ENCODE measurements around the gene SLC16A7.

The SLC16A7 gene

DNA sequence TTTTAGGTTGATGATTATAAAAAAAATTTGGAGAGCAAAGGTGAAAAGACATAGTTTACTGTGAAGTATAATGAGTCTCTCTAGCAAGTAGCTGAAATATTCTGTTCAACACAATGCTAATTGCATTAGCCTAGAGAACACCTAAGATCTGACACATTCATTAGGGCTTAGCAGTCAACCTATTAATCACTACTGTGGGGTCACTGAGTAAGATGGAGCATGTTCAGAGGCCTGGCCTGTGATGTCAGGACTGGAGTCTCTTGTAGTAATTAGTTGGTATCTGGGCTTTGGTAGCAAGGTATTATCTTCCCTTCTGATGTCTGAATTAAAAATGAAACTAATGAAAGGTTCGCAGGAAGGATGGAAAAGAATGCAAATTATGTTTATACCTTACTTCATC, 112.7 kb downstream of the SLC16A7 start:
- TF ChIP-seq, protein P1, sequence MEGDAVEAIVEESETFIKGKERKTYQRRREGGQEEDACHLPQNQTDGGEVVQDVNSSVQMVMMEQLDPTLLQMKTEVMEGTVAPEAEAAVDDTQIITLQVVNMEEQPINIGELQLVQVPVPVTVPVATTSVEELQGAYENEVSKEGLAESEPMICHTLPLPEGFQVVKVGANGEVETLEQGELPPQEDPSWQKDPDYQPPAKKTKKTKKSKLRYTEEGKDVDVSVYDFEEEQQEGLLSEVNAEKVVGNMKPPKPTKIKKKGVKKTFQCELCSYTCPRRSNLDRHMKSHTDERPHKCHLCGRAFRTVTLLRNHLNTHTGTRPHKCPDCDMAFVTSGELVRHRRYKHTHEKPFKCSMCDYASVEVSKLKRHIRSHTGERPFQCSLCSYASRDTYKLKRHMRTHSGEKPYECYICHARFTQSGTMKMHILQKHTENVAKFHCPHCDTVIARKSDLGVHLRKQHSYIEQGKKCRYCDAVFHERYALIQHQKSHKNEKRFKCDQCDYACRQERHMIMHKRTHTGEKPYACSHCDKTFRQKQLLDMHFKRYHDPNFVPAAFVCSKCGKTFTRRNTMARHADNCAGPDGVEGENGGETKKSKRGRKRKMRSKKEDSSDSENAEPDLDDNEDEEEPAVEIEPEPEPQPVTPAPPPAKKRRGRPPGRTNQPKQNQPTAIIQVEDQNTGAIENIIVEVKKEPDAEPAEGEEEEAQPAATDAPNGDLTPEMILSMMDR (IDR thresholded peaks at IDR 0.05), result no peak

DNA sequence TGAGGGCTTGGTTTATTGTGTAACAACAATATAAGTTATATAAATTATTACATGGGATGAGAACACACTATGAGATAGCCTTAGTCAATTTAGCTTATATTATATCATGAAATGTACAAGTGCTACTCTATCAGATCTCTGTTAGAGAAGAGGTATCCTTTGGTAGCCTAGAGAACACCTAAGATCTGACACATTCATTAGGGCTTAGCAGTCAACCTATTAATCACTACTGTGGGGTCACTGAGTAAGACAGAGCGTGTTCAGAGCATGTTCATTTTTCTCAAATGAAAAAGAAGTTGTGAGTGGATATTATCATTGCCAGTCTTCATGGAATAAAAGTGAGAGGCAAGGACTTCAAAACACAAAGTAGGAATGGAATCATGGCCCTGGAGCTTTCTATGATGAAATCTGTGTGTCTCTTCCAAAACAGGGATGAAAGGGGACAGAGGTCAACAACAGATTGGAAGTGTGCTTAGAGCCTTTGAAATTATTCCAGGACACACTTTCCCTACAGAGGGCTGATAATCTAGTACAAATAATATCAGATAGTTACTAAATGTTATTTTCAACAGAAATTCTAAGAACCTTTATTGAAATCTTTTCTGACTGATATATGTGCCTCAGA, 114.3 kb downstream of the SLC16A7 start:
- TF ChIP-seq, protein P1 (IDR thresholded peaks at IDR 0.05), result no peak

DNA sequence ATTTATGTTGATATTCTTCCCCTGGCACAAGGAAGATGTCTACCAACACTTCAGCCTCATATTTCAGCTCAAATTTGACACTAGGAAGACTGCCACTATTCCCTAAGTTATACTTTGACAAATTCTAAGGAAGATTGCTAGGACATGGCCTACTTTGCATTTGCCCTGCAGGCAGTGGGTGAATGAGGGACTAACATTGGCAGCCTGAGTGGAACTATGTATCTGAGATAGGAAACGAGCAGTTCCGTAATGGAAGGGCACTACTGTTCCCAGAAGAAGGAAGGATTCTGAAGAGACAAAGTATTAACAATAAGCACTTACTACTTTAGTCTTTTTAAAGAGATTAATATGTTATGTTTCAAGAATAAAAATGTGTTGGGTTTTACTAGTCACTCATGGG, 115.1 kb downstream of the SLC16A7 start:
- TF ChIP-seq, protein P1 (IDR thresholded peaks at IDR 0.05), result no peak

DNA sequence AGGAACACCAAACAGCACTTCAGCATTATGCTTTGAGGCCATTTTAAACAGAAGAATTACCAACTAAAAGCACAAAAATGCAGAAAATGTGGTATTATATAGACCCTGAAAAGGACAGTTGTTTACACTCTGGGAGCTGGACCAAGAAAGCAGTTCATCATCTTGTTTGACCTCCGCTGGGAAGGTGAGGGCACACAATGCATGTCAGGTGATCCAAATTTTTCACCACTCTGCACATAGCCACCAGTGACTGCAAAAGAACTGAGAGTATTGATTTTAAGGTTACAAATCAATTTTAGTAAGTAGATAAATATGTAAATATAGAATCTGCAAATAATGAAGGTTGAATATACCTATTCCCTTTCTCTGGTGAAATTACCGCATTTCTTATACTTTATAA, 119.6 kb downstream of the SLC16A7 start:
- TF ChIP-seq, protein P1 (IDR thresholded peaks at IDR 0.05), result no peak

DNA sequence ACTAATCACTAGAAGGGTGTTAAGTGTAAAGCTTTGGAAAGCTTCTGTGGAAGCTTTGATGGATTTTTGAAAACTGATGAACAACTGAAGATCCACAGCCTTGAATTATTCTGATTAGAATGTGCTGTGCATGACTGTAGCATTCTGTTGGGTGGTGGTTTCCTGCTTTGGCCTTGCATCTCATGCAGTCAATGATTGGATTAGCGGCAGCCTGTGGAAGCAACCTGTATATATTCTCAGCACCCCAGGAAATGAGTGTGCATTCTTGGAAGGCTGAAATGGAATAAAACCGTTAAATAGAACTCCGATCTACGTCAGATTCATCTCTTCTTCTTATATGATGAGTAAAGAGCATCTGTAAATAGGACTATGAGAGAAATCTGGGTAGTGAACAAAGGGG, 120.2 kb downstream of the SLC16A7 start:
- TF ChIP-seq, protein P1 (IDR thresholded peaks at IDR 0.05), result no peak

DNA sequence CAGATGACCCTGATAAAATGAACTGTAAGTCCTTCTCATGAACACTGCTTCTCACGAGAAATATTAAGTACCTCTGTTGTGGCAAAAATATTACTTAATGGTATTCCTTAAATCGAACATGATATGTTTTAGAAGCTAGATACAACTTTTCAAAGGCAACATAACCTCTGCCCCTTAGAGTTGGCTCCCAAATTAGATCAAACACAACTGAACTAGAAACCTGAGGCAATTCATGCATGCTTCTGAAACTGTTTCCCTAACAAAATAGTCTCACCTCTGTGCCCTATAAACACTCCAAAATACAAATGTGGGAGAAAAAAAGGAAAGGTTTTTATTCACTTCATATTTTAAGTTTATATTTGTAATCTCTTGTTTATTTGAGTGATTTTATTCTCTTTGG, 121.6 kb downstream of the SLC16A7 start:
- TF ChIP-seq, protein P1 (IDR thresholded peaks at IDR 0.05), result no peak

DNA sequence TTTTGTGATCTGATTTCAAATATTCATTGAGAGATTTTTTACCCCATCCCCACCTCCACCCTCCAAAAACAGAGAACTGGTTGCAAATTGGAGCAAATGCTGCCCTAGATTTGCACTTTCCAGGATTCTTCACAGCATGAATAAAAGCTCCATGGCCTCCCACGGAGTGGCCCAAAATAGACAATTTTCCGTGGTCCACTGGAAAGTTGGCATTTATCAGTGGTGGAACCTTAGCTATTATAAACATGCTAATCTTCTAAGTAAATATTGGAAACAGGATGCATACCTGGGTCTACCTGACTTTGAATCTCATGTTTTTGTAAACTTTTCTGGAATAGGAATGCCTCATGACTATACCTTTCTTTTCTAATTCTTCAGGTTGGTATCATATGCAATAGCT, 123.9 kb downstream of the SLC16A7 start:
- TF ChIP-seq, protein P1 (IDR thresholded peaks at IDR 0.05), result no peak

DNA sequence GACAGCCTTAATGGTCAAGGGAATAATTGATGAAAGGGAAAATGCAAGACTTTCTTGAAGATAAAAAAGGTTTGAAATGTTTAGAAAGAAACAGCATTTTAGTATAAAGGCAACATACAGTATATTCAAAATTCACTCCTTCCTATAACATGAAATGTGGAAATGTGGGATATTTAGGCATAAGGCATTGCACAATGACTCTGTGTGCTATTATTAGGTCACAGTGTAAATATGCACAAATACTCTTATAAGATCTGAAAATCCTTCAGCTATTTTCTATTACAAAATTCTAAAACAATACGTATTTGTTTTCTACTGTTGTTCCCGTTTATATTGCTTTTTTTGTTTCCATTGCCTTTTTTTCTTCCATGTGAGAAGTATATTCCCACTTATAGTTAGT, 127.7 kb downstream of the SLC16A7 start:
- TF ChIP-seq, protein P1 (IDR thresholded peaks at IDR 0.05), result no peak
